Calu3 (cell line): Measurements from ENCODE around the gene RBFOX2. TPM values are rescaled to one million over a fixed set of nuclear protein-coding genes. Genes with fewer than 3 reads are reported as not detected.
A peak's percentile ranks its signal among the peaks of the same experiment; 100 is the strongest.

Experiments
- BruUV-seq: library from RNA; stranded (reverse); fragments of 400-500 nt; replicated peaks from 2 replicates; lab custom pipeline; 2021; lab: Mats Ljungman, UMichigan
- CTCF ChIA-PET: fragments of 300-600 bp; sonication (Branson Sonifier 250); formaldehyde crosslinking; loops from one replicate; lab custom pipeline; 2022; ENCODE audit warnings: antibody characterized with exemption; lab: Charles Lee
- DNase-seq: peaks from one replicate; pipeline ENCODE4 v3.0.0; 2022
- H3K27ac Mint-ChIP-seq: one replicate; pipeline ENCODE4 v1.8.0; 2022; ENCODE audit warnings: mixed read lengths; ENCODE audit not compliant: unreplicated experiment
- H3K27me3 Mint-ChIP-seq: one replicate; pipeline ENCODE4 v1.8.0; 2022; ENCODE audit warnings: mixed read lengths; ENCODE audit not compliant: unreplicated experiment
- H3K36me3 Mint-ChIP-seq: one replicate; pipeline ENCODE4 v1.8.0; 2022; ENCODE audit warnings: mild to moderate bottlenecking, moderate library complexity, mixed read lengths; ENCODE audit not compliant: insufficient read depth, unreplicated experiment
- H3K4me1 Mint-ChIP-seq: one replicate; pipeline ENCODE4 v1.8.0; 2022; ENCODE audit warnings: mild to moderate bottlenecking, low read depth, mixed read lengths; ENCODE audit not compliant: unreplicated experiment
- H3K4me3 Mint-ChIP-seq: one replicate; pipeline ENCODE4 v1.8.0; 2022; ENCODE audit warnings: mild to moderate bottlenecking, low read depth, moderate library complexity, mixed read lengths; ENCODE audit not compliant: unreplicated experiment
- H3K9me3 Mint-ChIP-seq: one replicate; pipeline ENCODE4 v1.8.0; 2022; ENCODE audit warnings: low read depth, mixed read lengths; ENCODE audit not compliant: unreplicated experiment
- CTCF ChIP-seq: fragments of 200-600 bp; IDR thresholded peaks from one replicate; pipeline ENCODE4 v1.8.0; 2022; ENCODE audit warnings: antibody characterized with exemption; ENCODE audit not compliant: unreplicated experiment
- intact Hi-C: fragments of 100-400 bp; cut with micrococcal nuclease; formaldehyde crosslinking; loops from one replicate; pipeline ENCODE4 v1.10.0; 2022; ENCODE audit not compliant: unreplicated experiment
- total RNA-seq: library from RNA; stranded (reverse); gene quantifications from 2 replicates; pipeline ENCODE4 v1.2.3, GENCODE V29; 2022

The RBFOX2 gene
- total RNA-seq, 1 experiment from 2014 or later, result 63.1 TPM

DNA sequence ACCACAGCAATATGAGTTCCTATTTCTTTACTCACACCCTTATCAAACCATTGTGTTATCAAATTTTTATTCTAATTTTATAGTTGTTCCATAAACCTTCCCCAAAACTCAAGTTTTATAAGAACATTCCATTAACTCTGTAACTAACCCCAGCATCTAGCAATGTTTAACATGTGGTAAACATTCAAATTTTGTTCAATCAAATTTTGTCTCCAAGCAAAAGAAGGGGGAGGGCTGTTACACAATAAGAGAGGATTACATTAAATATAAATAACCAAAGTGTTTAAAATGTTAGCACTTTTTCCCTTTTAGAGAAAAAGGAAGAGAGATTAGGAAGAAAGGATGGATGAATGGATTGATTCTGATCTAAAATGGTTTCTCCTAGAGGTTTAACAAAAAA is 20.5 kb downstream of the RBFOX2 start:
- intact Hi-C loops, result loop anchor here (5.0 kb wide), 1 partner anchor 76 kb away; no protein-coding TSS in a partner anchor
- peak overlapping the region; percentile 47 for H3K27ac Mint-ChIP-seq
- no peaks in the 10 kb centered on the region for H3K9me3 Mint-ChIP-seq
- H3K36me3 Mint-ChIP-seq, result no peaks in the 10 kb centered on the region
- no peak for DNase-seq
- H3K27me3 Mint-ChIP-seq, result no peaks in the 10 kb centered on the region
- peaks cover 51% of the 10 kb centered on the region for H3K4me1 Mint-ChIP-seq
- TF ChIP-seq CTCF, result no peak
- no TSS peak for BruUV-seq
- CTCF ChIA-PET, result interaction anchor here (0.6 to 1.4 kb wide), 2 partner anchors 21 to 57 kb away, joined by 6 read pairs; partner anchors contain the start of gene RBFOX2
- H3K4me3 Mint-ChIP-seq, result no peak overlapping the region

DNA sequence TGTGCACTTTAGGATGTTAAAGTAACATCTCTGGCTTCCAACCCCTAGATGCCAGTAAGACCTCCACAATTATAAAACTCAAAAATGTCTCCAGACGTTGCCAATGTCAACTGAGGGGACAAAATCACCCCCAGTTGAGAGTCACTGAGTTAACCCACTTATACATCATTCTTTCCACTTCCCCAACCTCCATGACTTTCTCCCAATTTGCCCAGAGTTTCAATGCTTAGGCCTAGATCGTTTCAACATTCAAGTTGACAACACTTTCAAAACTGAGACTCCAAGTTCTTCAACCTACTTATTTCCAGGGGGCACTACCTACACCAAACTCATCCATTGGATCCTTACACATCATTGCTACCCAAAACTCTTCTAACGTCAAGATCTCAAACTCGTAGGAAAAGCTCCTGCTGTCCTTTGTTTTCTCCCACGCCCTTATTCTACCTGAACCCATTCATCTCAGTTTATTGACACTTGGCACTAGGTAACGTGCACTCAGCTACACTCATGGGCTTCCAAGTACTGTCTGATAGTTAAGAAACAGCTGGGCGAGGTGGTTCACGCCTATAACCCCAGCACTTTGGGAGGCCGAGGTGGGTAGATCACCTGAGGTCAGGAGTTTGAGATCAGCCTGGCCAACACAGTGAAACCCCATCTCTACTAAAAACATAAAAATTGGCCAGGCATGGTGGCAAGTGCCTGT is 24.5 kb downstream of the RBFOX2 start:
- no TSS peak for BruUV-seq
- H3K9me3 Mint-ChIP-seq, result no peaks in the 10 kb centered on the region
- CTCF ChIA-PET, result no interaction called here
- H3K27ac Mint-ChIP-seq, result peak overlapping the region; percentile 37
- intact Hi-C loops, result no loop called here
- H3K4me3 Mint-ChIP-seq, result no peak overlapping the region
- H3K27me3 Mint-ChIP-seq, result no peaks in the 10 kb centered on the region
- DNase-seq, result no peak
- peaks cover 34% of the 10 kb centered on the region for H3K4me1 Mint-ChIP-seq
- TF ChIP-seq CTCF, result no peak
- H3K36me3 Mint-ChIP-seq, result no peaks in the 10 kb centered on the region

DNA sequence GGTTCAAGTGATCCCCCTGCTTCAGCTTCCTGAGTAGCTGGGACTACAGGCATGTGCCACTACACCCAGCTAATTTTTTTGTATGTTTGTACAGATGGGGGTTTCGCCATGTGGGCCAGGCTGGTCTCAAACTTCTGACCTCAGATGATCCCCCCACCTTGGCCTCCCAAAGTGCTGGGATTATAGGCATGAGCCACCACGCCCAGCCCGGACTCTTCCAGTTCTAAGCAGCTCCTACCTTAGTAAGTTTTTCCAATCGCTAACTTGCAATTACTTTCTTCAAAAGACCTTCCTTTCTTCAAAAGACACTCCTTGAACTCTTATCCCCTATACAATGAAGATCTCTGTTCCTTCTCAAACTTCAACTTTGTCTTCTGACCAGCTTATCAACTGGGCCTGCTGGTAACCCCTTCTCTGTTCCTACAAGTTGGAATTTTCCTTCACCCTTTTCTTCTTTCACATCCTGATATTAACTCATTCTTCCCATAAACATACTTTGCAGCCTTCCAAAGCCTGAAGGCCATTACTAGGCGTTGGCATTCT is 25.8 kb downstream of the RBFOX2 start:
- DNase-seq, result no peak
- Mint-ChIP-seq H3K27ac (peak overlapping the region; percentile 11), H3K36me3 (no peaks in the 10 kb centered on the region), H3K27me3 (no peaks in the 10 kb centered on the region), H3K4me1 (peaks cover 20% of the 10 kb centered on the region), H3K4me3 (no peak overlapping the region), H3K9me3 (no peaks in the 10 kb centered on the region)
- no TSS peak for BruUV-seq
- intact Hi-C loops, result no loop called here
- CTCF ChIA-PET, result interaction anchor here (0.8 kb wide), 2 partner anchors 10 to 72 kb away, joined by 3 read pairs; no protein-coding TSS in a partner anchor
- TF ChIP-seq CTCF, result no peak

DNA sequence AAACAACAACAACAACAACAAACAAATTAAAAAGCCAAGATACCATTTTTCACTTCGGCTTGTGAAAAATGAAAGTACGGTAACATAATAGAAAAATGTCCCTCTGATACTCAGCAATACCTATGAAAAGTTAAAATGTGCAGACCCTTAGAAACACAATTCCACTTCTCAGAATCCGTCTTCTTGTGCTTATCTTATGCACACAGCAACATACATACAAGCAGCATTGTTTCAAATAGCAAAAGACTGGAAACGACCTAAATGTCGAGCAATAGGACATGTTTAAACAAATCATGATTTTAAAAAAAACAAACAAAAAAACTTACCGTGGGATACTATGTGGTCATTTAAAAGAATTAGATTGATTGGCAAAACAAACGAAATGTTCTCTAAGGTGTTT is 26.5 kb downstream of the RBFOX2 start:
- no peaks in the 10 kb centered on the region for H3K9me3 Mint-ChIP-seq
- H3K4me3 Mint-ChIP-seq, result no peak overlapping the region
- no peaks in the 10 kb centered on the region for H3K27me3 Mint-ChIP-seq
- DNase-seq, result no peak
- BruUV-seq, result no TSS peak
- intact Hi-C loops, result no loop called here
- no peak for TF ChIP-seq CTCF
- no peaks in the 10 kb centered on the region for H3K36me3 Mint-ChIP-seq
- no peak overlapping the region for H3K27ac Mint-ChIP-seq
- CTCF ChIA-PET, result interaction anchor here (0.8 kb wide), 2 partner anchors 10 to 71 kb away, joined by 3 read pairs; no protein-coding TSS in a partner anchor
- H3K4me1 Mint-ChIP-seq, result peaks cover 25% of the 10 kb centered on the region
